ENCODE data around the gene ARHGAP12. TPM values are rescaled to one million over a fixed set of nuclear protein-coding genes. Genes with fewer than 3 reads are reported as not detected.

Gene ARHGAP12
- polyA plus RNA-seq, 5 donors = 26.3 to 45.5 (median 39.8) TPM

DNA sequence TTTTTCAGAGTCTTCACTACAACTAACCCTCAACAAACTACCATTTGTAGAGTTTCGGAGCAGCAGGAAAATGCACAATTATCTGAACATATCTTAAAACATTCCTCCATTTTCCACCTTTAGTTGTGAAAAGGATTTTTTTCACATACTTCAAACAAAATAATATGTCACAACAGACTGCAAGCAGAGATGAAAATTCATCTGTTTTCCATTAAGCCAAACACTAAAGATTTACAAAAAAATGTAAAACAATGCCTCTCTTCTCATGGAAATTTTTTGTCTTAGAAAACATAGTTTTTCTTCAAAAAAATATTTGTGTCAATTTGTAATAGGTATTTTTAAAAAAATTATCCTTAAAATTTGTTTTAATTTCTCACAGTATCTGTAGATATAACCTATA lies 98.9 kb downstream of the ARHGAP12 start:
- DNase-seq = no peak

DNA sequence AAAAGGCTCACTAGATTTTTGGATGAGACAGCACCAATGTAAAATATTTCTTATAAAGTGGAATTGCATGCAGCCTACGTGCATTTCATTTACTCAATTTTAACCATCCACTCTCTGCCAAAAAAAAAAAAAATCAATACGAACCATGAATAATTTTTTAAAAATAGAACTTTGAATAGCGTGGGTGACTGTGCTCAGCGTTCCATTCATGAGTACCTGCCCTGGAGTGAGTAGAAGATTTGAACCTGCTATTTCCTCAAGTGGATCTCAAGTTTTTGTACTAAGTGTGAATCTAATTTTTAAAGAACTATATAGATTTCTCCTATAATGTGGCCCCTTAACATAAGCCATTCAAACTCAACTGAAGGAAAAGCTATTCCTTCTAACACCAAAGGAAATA lies 105.3 kb downstream of the ARHGAP12 start:
- DNase-seq = no peak

DNA sequence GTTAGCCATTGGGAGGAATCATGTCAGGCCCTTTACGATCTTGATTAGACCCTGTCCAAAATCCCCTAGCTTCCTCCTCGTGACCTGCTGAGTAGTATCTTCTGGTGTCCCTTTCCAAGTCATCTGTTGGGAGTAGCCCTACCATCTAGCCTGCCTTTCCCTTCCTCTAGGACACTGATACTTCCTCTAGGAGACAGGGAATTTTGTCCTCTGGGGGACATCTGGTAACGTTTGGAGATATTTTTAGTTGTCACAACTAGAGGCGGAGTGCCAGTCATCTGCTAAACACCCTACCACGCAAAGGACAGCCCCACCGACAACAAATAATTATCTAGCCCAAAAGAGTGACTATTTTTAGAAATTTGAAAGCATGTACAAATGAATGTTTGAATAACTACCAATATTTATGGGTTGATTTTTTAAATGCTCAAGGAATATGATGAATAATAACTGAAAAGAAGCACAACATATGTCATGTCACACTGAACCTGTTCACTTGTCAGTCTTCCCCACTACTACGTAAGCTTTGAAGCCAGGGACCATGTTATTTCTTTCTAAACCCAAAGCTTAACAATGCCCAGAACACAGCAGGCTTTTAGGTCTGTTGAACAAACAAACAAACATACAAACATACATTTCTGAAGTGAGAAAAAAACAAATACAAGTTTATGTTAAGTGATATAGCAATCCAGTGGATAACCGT lies 105.9 kb downstream of the ARHGAP12 start:
- DNase-seq = no peak

DNA sequence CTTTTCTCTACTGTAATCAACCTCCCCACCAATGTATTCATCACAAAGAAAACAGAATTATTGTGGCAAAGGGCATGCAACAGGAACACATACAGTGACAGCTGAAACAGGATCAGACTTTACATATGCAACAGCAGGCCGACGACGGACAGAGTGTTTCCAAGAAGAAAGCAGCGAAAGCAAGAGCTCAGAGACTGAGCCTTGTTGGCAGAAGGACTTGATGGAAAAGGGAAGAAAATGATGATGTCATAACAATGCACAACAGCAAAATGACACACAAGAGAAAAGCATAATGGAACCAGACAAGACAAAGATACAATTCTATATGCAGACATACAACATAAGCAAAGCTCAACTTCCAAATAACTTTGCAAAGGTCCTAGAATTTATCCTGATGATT lies 106.5 kb downstream of the ARHGAP12 start:
- no peak for DNase-seq

DNA sequence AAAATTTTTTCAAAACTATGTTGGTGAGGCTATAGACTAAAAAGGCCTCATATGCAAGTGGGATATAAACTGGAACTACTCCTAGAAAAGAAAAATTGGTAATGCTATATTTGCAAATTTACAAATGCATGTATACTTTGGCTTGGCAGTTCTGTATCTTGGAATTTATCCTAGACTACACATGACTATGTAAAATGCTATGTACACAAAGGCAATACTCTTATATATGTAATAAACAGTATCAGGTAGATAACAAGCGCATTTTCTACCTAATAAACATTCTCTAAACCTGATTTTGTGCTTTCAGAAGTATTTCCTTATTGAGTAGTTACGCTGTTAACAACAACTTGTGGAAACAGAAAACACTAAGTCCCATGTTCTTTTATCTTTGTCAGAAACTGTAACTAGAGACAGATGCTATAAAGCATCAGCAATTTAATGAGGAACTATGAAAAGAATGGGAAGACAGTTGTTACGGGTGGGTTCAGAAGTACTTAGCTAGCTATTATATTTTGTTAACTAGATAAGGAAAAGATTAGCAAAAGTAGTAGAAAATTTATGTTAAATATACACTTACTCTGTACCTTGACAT lies 107.8 kb downstream of the ARHGAP12 start:
- no peak for DNase-seq

DNA sequence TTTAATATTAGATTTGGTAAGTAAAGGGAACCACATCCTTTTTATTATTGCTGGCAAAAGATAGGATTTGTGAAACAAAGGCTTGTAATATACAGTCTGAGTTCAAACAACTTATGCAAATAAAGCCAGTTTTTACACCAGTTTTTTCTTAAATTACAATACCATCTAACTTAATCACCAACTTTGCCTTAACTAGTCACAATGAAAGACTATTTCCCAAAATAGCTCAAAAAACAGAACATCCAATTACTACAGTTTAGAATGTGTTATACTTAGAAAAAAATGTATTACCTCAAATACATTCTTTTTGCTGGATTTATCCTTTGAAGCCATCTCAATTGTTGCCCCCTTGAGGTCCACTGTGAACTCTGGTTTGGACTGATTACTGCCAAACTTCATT lies 108.5 kb downstream of the ARHGAP12 start:
- DNase-seq = no peak

DNA sequence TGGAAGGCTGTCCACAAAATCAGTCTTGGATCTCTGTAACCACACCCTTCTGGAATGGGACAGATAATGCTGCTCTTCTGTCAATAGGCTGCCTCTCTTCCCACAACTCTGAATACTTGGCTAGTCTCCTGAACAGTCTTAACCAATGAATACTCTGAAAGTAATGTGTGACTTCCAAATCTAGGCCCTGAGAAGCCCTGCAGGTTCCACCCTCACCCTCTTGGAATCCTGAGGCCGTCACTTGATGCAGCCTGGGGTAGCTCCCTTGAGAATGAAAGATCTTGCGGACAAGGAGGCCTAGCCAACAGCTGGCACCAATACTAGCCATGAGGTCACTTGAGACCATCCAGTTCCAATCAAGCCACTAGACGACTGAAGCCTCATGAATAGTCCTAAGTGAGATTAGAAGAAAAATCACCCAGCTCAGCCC lies 109.2 kb downstream of the ARHGAP12 start:
- no peak for DNase-seq

DNA sequence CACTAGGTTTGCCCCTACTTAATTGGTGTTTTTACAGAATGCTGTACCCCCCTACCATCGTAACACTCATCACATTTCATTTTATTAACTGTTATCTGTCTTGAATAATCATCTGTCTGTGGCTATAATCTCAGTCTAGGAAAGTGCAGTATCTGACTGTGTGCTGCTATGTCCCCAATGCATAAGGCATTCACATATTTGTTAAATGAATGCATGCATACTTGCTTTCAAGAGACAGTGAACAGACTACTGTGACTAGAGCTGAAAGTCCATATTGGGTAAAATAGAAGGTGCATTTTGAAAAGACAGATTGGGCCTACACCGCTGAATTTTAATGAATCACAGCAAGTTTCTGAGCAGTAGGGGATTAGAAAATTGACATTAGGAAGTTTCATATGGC lies 112.3 kb downstream of the ARHGAP12 start:
- DNase-seq = no peak

DNA sequence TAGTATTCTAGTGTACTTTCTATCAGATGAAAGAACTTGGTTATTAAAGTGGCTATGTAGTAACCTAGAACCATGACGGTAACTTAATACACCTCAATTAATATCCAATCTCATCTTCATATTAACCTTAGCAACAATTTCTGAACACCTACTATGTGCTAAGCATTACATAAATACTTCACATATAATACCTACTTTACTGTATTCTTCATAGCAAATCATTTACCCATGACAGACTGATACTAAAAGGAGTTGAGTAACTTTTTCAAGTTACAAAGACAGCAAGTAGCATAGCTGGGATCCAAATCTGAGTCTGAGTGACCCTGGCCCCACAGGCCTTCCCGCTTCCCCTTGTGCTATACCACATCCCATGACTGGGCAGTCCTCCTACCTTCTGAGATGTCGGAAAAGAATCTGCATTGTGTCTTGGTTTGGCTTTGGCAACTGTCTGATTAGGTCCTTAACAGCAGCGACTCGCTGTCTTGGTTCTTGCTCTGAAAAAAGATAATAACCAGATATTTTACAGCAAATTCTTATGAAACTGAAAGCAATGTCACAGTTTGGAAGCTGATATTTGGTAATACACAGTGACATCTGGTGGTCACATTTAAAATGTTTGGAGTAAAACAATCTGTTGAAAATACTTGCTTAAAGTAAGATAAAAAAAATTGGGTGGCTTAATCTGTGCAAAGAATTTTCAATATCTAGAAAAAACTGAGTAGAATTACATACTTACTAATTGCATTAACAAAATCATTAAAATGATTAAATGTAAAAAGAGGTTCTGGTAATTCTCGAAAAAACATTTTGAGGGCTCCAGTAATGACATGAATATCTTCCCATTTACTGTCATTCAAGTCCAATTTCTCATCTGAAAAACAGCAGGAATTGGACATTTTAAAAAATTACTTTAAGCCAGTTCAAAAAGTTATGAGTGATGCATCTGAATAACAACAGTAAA lies 120.1 kb downstream of the ARHGAP12 start:
- peak; percentile 47 to 67 for DNase-seq

DNA sequence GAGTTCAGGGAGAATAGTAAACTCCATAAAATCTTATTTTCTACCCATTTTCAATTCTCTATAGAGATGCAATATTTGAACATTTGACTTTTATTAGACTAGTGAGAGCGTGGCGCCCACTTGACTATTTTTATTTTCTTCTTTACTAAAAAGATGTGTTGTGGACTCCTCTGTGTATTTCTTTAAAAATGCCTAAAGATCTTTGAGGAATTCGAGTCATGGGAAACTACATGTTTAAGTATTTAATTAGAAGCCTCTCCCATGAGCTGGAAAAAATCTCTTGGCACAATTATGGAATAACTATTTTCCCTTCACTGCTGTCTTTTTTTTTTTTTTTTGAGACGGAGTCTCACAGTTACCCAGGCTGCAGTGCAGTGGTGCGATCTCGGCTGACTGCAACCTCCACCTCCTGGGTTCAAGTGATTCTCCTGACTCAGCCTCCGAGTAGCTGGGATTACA lies 124.2 kb downstream of the ARHGAP12 start:
- no peak for DNase-seq

DNA sequence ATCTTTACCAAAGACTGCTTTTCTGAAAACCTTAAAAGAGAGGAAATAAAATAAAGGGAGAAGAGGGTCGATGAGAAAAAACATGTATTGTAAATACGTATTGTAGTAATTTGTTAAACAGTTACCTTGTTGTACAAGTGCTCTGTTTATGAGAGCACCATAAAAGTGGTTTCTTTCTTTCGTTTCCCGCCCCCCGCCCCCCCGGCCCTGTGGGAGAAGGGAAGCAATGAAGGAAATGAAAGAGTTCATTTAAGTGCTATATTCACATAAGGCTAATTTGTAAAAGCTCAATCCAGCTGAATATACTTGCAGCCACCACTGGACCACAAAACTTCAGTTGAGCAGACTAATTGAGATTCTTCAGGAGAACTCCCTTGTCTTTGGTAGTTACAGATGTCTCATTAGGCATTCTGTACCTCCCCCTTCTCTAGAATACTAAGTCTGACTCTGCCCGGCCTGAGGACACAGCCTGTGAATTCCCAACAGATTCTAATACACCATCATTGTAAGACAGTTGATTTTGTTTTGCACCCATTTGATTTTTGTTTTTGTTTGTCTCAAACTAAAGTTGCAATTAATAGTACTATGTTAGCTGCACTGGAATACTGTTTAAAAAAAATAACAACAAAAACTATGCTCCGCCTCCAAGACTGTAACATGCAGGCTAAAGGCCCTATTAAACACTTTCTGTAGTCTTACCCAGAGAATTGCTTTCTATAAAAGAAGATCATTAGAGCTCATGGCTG lies 124.9 kb downstream of the ARHGAP12 start:
- no peak for DNase-seq

DNA sequence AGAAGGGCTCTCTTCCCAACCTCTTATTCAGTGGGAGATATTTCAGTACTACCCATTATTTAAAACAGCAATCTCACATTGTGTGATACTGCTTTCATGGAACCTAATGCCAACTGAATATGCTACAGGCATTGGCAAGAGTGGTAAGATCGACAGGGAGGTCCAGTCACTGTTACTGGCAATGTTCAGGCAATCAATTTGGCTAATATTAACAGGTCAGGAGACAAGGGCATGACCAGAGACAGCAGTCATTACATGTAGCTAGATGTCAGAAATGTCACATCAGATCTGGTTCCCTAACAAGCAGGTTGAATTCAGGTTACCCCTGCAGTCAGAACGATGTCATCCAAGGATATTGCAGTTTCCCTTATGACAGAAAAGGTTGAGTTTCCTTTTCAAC lies 129.4 kb downstream of the ARHGAP12 start:
- no peak for DNase-seq

DNA sequence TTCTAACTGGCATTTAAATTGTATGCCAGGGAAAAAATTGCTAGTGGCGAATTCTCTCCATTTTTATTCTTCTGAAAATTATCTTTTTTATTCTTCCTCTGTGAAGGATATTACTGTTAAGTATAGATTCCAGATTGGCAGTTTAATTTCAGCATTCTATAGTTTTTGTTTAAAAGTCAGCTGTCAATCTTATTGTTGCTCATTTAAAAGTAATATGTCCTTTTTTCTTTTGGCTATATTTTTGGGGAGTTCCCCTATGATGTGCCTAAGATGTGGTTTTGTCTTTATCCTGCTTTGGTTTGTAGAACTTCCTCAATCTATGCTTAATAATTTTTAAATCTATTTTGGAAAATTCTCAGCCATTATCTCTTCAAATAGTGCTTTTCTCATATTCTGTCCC lies 135.9 kb downstream of the ARHGAP12 start:
- DNase-seq = no peak

DNA sequence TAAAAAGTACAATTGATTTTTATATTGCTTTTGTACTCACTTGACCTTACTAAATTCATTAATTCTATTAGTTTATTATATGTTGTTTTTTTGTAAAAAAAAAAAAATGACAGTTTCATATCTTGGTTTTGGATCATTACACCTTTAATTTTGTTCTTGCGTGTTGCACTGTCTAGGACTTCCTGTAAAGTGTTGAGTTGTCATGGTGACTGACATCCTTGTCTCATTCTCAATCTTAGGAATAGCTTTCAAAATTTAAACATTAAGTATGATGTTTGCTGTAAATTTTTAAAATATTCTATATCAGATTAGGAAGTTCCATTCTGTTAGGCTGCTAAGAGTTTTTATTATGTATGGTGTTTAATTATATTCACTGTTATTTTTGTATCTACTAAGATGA lies 139.1 kb downstream of the ARHGAP12 start:
- DNase-seq = no peak

DNA sequence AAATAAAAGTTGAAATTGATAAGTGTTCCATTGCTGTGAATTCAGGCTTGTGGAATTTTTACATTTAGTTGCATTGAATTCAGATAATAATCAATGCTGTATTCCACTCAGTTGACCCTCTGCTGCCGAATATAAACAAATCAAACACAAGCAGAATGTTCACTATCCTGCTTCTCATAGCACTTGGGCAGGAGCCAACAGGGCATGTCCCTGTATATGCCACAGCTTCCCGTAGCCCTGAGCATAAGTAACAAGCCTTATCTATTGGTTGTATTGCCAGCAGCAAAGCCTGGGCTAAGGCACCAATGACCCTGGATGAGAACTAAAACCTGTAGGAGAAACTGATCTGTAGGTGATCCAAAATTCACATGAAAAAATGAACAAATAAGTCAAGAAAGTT lies 145.9 kb downstream of the ARHGAP12 start:
- no peak for DNase-seq

DNA sequence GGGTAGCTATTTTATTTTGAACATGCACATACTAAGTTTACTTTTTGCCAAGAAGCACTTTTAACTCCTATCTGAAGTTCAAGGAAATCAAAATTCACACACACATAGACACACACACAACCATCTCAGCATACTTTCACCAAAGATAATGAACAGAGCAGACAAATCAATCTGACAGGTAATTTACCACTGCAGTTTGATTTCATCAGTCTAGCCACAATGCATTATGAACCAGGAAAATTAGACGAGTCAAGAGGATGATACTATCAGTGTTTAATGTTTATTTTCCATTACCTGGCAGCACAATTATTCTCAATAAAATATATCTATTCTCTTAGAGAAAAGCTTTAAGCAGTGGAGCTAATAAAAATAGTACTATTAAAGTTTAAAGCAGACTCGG lies 147.9 kb downstream of the ARHGAP12 start:
- DNase-seq = no peak

DNA sequence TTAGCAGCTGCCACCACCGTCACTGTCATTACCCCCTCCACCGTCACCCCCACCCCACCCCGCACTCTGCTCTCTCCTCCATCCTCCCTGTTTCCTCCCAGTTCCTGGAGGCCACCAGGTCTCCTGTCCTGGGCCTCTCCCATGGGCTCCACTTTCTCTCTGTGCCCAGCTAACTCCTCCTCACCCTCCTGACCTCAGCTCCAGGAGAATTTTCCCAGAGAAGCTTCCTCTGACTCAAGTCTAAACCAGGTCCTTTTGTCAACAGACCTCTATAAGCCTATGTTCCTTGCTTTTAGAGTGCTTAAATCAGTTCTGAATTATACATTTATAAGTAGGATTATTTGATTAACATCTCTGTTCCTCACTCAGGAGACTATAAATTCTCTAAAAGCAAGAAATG lies 150.0 kb downstream of the ARHGAP12 start:
- no peak for DNase-seq

DNA sequence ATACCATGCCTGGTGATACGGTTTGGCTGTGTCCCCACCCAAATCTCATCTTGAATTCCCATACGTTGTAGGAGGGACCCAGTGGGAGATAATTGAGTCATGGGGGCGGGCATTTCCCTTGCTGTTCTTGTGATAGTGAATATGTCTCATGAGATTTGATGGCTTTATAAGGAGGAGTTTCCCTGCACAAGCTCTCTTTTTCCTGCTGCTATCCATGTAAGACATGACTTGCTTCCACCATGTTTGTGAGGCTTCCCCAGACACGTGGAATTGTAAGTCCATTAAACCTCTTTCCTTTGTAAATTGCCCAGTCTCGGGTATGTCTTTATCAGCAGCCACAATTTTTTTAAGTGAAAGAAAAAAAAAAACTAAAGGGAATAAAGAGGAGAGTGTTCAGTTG lies 152.5 kb downstream of the ARHGAP12 start:
- no peak for DNase-seq

DNA sequence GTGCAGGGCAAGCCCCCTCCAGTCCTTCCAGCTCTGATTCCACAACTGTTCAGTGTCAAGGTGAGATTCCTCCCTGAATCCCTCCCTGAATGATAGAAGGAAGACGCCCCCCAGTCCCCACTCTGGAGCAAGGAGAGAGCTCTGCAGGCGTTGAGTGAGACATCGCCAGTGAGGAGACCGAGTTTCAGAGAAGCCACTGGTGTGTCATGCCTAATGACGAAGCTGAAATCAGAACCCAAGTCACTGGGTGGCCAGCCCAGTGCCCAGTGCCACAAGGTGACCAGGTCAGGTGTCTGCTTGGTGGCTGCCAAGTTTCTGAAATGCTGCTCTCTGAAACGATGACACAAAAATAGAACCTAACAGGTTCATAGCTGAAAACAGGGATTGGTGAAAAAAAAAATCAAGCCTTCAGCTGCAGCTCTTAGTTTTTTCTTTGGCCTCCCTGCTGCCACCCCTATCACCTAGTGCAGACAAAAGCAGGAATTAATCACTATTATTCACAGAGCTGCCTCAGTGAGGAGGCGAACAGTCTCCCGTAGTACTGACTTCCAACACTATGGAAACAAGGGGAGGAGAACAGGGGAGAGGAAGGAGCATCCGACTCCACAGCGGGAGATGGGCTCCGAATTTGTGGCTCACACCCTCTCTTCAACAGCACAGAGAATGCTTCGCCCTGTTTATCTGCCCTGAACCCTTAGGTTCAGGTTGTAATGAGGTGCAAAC lies 153.5 kb downstream of the ARHGAP12 start:
- DNase-seq = no peak

DNA sequence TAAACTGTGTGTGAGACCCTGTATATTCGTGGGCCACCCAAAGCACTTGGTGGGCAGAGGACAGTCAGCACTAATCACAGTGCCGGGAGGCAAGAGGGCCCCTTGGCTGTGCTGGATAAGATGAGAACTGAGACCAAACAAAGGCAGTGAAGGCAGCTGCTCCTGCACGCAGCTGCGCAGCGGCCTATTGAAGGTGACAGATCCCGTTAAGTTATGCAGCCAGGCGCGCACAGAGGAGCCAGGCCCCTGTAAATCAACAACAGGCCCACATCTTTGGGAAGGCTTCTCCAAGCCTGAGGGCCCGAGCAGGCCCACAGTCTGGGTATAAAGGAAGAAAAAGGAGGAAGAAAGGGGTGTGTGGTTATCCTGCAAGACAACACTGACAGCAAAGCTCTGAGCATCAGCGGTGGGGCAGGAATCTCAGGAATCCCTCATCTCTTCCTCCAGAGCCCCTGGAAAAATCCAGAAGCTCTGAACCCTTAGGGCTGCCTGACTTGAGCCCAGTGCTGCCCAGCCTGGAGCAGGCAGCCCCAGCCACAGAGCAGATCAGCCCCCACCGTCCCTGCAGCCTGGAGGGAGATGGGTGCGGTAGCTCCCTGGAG lies 154.2 kb downstream of the ARHGAP12 start:
- no peak for DNase-seq
